Epithelial cell of esophagus (primary cell): ENCODE data around the gene TOMM40L.

Experiments used
- DNase-seq: peaks from one replicate; pipeline ENCODE4 v3.0.0; 2010; ENCODE audit warnings: low read depth
- H3K4me3 ChIP-seq: 2 replicates; pipeline ENCODE4 v1.5.1; 2011; ENCODE audit warnings: mild to moderate bottlenecking, low read length, control low read depth
- CTCF ChIP-seq: IDR thresholded peaks from 2 replicates; pipeline ENCODE4 v1.5.1; 2011; ENCODE audit warnings: low read depth, mild to moderate bottlenecking, low read length, control low read depth, inconsistent platforms; ENCODE audit not compliant: insufficient read depth; ENCODE audit errors: missing control alignments

The TOMM40L gene

GRCh38 chr1:161191971-161192370, 33.9 kb upstream of the TOMM40L start:
- no peak overlapping the region for H3K4me3 ChIP-seq
- DNase-seq, result no peak
- no peak for TF ChIP-seq CTCF

GRCh38 chr1:161192476-161193465, 33.1 kb upstream of the TOMM40L start:
- peak; percentile 73 for DNase-seq
- H3K4me3 ChIP-seq, result no peak overlapping the region

GRCh38 chr1:161193561-161194235, 32.2 kb upstream of the TOMM40L start:
- no peak for TF ChIP-seq CTCF
- no peak for DNase-seq
- no peak overlapping the region for H3K4me3 ChIP-seq

More at GRCh38 chr1:161192476-161193465, 33.1 kb upstream of the TOMM40L start:
- peak; percentile 98 for TF ChIP-seq CTCF

- H3K4me3 ChIP-seq, result no peak overlapping the region
- DNase-seq, result no peak
- TF ChIP-seq CTCF, result no peak
These were observed 30.7 kb upstream of the TOMM40L start for GRCh38 chr1:161195171-161195570.

- no peak for TF ChIP-seq CTCF
- DNase-seq, result no peak
- no peak overlapping the region for H3K4me3 ChIP-seq
These were observed 29.7 kb upstream of the TOMM40L start for GRCh38 chr1:161196111-161196510.

- H3K4me3 ChIP-seq, result no peak overlapping the region
- TF ChIP-seq CTCF, result no peak
- no peak for DNase-seq
These were observed 29.1 kb upstream of the TOMM40L start for GRCh38 chr1:161196521-161197451.
